Stimulated activated memory B cell treated with anti-CD40 and anti-IgM and Interleukin-4, amounts not matched to agents 10 μg/mL and 1 μg/mL and 100 μg/mL, for 72 hours (primary cell): Measurements from ENCODE around the gene ASH1L.

ENCODE experiments used
- ATAC-seq: fragments of 150-1000 bp; cut with Tn5 transposase; 2 replicates; pipeline ENCODE4 v1.10.0; 2021
- H3K27ac Mint-ChIP-seq: one replicate; pipeline ENCODE4 v1.8.0; 2022; ENCODE audit warnings: mild to moderate bottlenecking, mixed read lengths
- H3K27me3 Mint-ChIP-seq: one replicate; pipeline ENCODE4 v1.8.0; 2022; ENCODE audit warnings: mixed read lengths
- H3K36me3 Mint-ChIP-seq: one replicate; pipeline ENCODE4 v1.8.0; 2022; ENCODE audit warnings: mixed read lengths
- H3K4me1 Mint-ChIP-seq: one replicate; pipeline ENCODE4 v1.8.0; 2022; ENCODE audit warnings: mixed read lengths
- H3K4me3 Mint-ChIP-seq: one replicate; pipeline ENCODE4 v1.8.0; 2022; ENCODE audit warnings: mild to moderate bottlenecking, moderate library complexity, mixed read lengths
- H3K9me3 Mint-ChIP-seq: one replicate; pipeline ENCODE4 v1.8.0; 2022; ENCODE audit warnings: mixed read lengths

ASH1L gene

DNA sequence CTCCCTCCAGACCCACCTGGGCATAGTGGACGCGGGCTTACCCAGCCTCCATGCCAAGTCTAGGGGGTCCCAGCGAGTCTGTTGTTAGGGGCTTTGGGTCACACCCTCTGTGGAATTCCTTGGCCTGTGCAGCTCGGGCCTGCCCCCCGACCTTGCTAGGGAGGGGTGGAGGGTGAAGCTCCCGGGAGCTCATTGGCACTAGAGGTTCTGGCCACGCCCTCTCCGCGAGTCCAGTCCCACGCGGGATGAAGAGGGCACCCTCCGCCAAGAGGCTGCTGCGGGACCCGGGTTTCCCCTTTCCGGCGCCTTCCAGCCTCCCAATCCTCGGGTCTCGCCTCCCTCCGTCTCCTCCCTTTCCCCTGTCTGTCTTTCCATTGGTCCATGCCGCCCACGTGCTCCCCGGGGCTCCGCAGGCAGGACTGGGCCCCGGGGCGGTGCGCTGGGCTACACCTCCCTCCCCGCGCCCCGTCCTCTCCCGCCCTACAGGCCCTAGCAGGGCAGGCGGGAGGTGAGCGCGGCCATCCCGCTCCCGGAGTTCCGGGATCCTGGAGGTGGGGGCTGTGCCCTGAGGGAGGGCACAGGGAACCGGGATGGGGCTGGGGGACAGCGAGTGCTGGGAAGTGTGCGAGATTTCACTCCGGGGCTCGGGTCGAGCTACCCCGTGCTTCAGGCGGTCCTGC lies 238.4 kb downstream of the ASH1L start:
- Mint-ChIP-seq H3K9me3 (no peaks in the 10 kb centered on the region), H3K4me1 (peaks cover 46% of the 10 kb centered on the region), H3K27ac (peak overlapping the region; percentile 79), H3K36me3 (peaks cover 21% of the 10 kb centered on the region), H3K27me3 (no peaks in the 10 kb centered on the region), H3K4me3 (peak overlapping the region; percentile 84)
- peak; percentile 88 for ATAC-seq

DNA sequence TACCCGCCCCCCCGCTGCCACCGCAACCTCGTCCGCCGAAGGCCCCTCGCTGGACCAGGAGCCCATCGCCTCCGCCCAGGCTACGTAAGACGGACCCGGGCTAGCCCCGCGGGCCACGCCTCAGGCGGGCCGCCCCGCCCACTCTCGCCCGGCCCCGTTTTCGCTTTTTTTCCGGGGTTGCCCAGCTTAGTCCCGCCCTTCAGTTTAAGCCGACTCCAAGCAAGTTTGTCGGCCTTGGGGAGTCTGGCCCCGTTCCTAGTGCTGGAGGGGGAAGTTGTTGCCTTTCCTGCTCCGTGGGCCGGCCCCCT lies 238.9 kb downstream of the ASH1L start:
- peaks cover 26% of the 10 kb centered on the region for H3K36me3 Mint-ChIP-seq
- peaks cover 51% of the 10 kb centered on the region for H3K4me1 Mint-ChIP-seq
- peak; percentile 80 for ATAC-seq
- no peaks in the 10 kb centered on the region for H3K27me3 Mint-ChIP-seq
- peak overlapping the region; percentile 79 for H3K27ac Mint-ChIP-seq
- H3K9me3 Mint-ChIP-seq = no peaks in the 10 kb centered on the region
- H3K4me3 Mint-ChIP-seq = peak overlapping the region; percentile 84

DNA sequence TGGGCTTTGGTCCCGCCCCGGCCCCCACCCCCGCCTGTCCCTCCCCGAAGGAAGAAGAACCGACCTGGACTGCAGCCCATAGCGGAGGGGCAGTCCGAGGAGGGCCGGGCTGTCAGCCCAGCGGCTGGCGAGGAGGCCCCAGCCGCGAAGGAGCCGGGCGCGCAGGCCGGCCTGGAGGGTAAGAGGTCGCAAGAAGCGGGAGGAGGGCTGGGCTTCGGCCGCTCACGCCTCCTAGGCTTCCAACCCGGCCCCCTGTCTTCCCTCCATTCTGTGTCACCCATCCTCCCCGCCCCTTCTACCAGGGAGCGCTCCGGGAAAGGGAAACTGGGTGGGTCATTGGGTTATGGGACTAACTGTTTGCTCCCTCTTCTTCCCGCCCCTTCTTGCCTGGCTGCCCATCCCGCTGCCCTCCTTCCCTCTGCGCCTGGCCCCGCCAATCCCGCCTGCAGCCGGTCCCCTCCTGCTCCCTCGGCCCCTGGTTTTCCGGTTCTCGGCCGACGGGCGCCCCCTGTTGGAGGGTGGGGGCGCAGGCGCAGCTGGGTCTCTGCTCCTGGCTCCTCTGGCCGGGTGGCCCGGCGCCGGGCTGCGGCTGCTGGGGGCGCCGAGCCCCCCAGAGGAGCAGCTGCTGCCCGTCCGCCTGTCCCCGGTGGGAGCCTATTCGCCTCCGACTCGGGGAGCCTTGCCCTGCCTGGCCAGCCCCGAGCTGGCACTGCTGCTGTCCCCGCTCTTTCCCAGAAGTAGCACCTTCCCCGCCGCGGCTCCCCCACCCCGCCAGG lies 239.5 kb downstream of the ASH1L start:
- H3K36me3 Mint-ChIP-seq = peaks cover 30% of the 10 kb centered on the region
- peaks cover 51% of the 10 kb centered on the region for H3K4me1 Mint-ChIP-seq
- H3K9me3 Mint-ChIP-seq = no peaks in the 10 kb centered on the region
- peak overlapping the region; percentile 79 for H3K27ac Mint-ChIP-seq
- no peaks in the 10 kb centered on the region for H3K27me3 Mint-ChIP-seq
- peak overlapping the region; percentile 84 for H3K4me3 Mint-ChIP-seq
- peak; percentile 76 for ATAC-seq

DNA sequence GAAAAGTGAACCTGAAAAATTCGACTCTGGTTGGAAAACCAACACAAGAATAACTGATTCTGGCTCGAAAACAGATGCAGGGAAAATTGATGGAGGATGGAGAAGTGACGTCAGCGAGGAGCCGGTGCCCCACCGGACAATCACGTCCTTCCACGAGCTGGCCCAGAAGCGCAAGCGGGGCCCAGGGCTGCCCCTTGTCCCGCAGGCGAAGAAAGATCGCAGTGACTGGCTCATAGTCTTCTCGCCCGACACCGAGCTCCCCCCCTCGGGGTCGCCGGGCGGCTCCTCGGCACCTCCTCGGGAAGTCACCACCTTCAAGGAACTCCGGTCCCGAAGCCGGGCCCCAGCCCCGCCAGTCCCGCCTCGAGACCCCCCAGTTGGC lies 240.0 kb downstream of the ASH1L start:
- peak overlapping the region; percentile 56 for H3K4me3 Mint-ChIP-seq
- H3K27ac Mint-ChIP-seq = no peak overlapping the region
- no peaks in the 10 kb centered on the region for H3K27me3 Mint-ChIP-seq
- no peak for ATAC-seq
- peaks cover 30% of the 10 kb centered on the region for H3K36me3 Mint-ChIP-seq
- peaks cover 51% of the 10 kb centered on the region for H3K4me1 Mint-ChIP-seq
- H3K9me3 Mint-ChIP-seq = no peaks in the 10 kb centered on the region

DNA sequence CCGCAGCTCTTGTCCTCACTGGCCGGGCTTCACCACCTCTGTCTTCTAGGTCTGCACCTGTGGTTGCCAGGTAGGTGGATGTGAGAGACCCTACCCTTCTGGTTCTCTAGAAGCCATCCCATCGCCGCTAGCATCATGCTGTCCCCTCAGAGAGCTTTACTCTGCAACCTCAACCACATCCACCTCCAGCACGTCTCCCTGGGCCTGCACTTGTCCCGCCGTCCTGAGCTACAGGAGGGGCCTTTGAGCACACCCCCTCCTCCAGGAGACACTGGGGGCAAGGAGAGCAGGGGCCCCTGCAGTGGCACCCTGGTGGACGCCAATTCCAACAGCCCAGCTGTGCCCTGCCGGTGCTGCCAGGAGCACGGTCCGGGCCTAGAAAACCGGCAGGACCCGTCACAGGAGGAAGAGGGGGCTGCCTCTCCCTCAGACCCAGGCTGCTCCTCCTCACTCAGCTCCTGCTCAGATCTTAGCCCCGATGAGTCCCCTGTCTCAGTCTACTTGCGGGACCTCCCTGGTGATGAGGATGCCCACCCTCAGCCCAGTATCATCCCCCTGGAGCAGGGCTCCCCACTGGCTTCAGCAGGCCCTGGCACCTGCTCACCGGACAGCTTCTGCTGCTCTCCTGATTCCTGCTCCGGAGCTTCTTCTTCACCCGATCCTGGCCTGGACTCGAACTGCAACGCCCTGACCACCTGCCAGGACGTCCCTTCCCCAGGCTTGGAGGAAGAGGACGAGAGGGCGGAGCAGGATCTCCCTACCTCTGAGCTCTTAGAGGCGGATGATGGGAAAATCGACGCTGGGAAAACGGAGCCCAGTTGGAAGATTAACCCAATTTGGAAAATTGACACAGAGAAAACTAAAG lies 240.7 kb downstream of the ASH1L start:
- no peak overlapping the region for H3K27ac Mint-ChIP-seq
- ATAC-seq = no peak
- no peaks in the 10 kb centered on the region for H3K9me3 Mint-ChIP-seq
- peak overlapping the region; percentile 56 for H3K4me3 Mint-ChIP-seq
- H3K4me1 Mint-ChIP-seq = peaks cover 52% of the 10 kb centered on the region
- peaks cover 30% of the 10 kb centered on the region for H3K36me3 Mint-ChIP-seq
- no peaks in the 10 kb centered on the region for H3K27me3 Mint-ChIP-seq

DNA sequence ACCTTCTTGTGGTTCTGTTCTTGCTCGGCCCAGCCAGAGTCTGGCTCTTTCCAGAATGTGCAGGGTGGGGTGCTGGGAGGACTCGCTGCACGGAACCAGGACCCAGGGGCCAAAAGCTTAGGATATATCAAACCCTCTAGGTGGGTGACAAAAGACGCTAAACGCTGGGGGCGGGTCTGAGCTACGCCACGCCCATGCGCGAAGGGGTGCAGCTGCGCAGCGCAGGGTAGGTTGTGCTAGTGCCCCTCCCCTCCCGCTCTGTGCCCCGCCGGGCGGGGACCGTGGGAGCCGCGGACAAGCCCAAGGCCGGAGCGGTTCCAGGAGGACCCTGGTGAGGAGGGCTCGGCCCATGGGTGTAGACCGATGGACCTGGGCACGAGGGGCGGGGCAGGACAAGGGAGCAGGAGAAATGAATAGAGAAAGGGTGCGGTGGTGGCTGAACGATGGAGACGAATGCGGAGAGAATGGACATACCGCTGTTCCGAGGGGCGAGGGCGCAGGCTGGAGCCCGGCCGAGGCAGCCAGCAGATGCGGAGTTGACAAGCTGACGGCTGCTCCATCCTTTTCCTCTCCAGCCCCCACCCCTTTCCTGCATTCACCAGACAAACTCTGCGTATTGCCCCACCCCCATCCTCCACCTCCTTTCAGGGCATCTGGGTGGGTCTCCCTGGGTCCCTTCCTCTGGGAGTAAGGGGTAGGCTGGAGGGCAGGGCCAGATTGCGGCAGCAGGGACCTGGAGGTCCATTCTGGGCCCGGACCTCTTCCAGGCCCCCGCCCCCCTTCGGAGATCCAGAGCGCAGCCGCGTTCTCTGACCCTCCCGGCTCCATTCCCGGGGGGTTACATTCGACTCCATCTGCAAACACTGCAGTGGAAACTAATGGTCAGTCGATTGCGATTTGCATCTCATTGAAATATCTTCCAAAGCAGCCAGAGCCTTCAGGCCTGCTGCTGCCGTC lies 241.7 kb downstream of the ASH1L start, which contains the start of gene RUSC1:
TSS of gene RUSC1 (plus strand) at position 234 of the 957 bp plus-strand sequence. CDS start 880 bp downstream, outside the sequence.
- H3K4me1 Mint-ChIP-seq = peaks cover 54% of the 10 kb centered on the region
- no peaks in the 10 kb centered on the region for H3K27me3 Mint-ChIP-seq
- no peaks in the 10 kb centered on the region for H3K9me3 Mint-ChIP-seq
- H3K27ac Mint-ChIP-seq = no peak within 1 kb of the TSS
- ATAC-seq = no peak
- peaks cover 30% of the 10 kb centered on the region for H3K36me3 Mint-ChIP-seq
- H3K4me3 Mint-ChIP-seq = peak within 1 kb of the TSS; percentile 45

DNA sequence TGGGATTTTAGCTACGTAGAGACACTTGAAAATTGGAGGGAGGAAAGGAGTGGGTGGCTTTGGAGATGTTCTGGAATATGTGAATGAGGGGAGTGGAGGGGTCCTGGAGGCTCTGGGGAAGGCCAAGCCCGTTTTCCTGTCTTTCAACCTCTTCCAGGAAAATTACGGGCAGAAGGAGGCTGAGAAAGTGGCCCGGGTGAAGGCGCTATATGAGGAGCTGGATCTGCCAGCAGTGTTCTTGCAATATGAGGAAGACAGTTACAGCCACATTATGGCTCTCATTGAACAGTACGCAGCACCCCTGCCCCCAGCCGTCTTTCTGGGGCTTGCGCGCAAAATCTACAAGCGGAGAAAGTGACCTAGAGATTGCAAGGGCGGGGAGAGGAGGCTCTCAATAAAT lies 242.4 kb downstream of the ASH1L start:
- H3K27ac Mint-ChIP-seq = no peak overlapping the region
- H3K9me3 Mint-ChIP-seq = no peaks in the 10 kb centered on the region
- H3K27me3 Mint-ChIP-seq = no peaks in the 10 kb centered on the region
- H3K4me3 Mint-ChIP-seq = peak overlapping the region; percentile 45
- no peak for ATAC-seq
- H3K36me3 Mint-ChIP-seq = peaks cover 30% of the 10 kb centered on the region
- peaks cover 52% of the 10 kb centered on the region for H3K4me1 Mint-ChIP-seq

DNA sequence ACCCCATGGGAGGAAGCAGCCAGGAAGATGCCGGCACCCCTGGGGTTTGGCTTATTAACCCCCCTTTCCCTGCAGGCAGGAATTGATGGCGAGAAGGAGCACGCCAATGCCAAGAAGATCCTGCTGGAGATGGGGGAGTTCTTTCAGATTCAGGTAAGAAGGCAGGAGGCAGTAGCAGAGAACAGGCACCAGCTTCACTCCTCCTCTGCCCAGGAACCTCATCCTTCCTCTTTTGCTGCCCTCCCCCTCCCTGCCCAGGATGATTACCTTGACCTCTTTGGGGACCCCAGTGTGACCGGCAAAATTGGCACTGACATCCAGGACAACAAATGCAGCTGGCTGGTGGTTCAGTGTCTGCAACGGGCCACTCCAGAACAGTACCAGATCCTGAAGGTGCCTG lies 243.1 kb downstream of the ASH1L start:
- H3K27ac Mint-ChIP-seq = no peak overlapping the region
- H3K9me3 Mint-ChIP-seq = no peaks in the 10 kb centered on the region
- no peaks in the 10 kb centered on the region for H3K27me3 Mint-ChIP-seq
- no peak for ATAC-seq
- H3K36me3 Mint-ChIP-seq = peaks cover 30% of the 10 kb centered on the region
- peaks cover 46% of the 10 kb centered on the region for H3K4me1 Mint-ChIP-seq
- no peak overlapping the region for H3K4me3 Mint-ChIP-seq

DNA sequence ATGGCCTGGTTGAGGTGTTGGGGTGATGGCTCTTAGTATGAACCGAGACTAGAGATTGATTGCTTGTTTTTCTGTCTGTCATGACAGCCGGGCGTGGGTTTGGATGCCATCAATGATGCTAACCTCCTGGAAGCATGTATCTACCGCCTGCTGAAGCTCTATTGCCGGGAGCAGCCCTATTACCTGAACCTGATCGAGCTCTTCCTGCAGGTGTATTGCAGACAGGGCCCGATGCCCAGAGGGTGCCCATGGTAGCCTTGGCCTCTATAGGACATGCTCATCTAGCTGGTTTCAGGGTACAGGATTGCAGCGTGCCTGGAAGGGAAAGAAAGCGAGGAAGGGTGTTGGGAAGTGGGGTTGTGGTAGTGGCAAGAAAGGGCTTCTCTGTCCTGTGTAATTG lies 244.5 kb downstream of the ASH1L start:
- peaks cover 52% of the 10 kb centered on the region for H3K4me1 Mint-ChIP-seq
- peaks cover 37% of the 10 kb centered on the region for H3K36me3 Mint-ChIP-seq
- ATAC-seq = no peak
- H3K27ac Mint-ChIP-seq = no peak overlapping the region
- H3K4me3 Mint-ChIP-seq = no peak overlapping the region
- H3K27me3 Mint-ChIP-seq = no peaks in the 10 kb centered on the region
- no peaks in the 10 kb centered on the region for H3K9me3 Mint-ChIP-seq

DNA sequence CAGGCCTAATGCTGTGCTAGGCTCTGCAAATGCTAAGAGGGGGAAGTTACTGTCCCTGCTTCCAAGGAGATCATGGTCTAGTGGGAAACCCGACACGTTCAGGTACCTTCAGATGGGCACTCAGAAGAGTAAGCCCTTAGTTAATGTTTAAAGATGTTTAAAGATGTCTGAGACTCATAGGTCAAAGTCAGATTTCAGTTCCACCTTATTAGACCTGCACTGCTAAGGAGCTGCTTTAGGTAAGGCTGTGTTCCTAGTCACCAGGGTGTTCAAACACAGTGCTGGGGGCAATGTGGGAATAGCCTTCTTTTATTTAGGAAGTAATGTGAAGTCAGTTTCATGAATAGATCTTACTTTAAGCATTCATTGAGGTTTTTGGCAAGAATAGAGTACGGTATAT lies 245.7 kb downstream of the ASH1L start:
- no peak overlapping the region for H3K4me3 Mint-ChIP-seq
- peaks cover 47% of the 10 kb centered on the region for H3K36me3 Mint-ChIP-seq

DNA sequence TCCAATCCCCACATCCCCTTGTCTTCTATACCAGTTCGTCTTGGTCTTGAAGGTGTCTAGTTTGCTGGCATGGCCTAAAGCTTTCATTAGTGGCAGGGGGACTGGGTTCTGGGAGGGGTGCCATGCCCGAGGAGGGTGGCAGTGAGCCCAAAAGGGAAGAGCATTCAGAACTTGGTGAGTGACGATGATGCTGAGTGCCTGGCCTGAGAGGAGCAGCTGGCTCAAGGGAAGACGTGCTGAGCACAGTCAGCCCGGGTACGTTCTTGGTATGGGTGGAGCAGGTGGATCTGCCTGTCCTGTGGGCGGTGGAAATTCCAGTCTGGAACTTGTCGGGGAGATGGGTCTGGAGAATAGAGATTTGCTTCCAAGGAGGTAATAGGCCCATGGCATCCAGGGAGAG lies 249.3 kb downstream of the ASH1L start:
- Mint-ChIP-seq H3K27ac (no peak overlapping the region), H3K4me3 (no peak overlapping the region), H3K36me3 (peaks cover 40% of the 10 kb centered on the region), H3K4me1 (peaks cover 49% of the 10 kb centered on the region), H3K27me3 (no peaks in the 10 kb centered on the region), H3K9me3 (no peaks in the 10 kb centered on the region)
- ATAC-seq = no peak

More for the DNA sequence above, 245.7 kb downstream of the ASH1L start:
- no peak for ATAC-seq
- Mint-ChIP-seq H3K9me3 (no peaks in the 10 kb centered on the region), H3K4me1 (peaks cover 53% of the 10 kb centered on the region), H3K27ac (no peak overlapping the region), H3K27me3 (no peaks in the 10 kb centered on the region)

DNA sequence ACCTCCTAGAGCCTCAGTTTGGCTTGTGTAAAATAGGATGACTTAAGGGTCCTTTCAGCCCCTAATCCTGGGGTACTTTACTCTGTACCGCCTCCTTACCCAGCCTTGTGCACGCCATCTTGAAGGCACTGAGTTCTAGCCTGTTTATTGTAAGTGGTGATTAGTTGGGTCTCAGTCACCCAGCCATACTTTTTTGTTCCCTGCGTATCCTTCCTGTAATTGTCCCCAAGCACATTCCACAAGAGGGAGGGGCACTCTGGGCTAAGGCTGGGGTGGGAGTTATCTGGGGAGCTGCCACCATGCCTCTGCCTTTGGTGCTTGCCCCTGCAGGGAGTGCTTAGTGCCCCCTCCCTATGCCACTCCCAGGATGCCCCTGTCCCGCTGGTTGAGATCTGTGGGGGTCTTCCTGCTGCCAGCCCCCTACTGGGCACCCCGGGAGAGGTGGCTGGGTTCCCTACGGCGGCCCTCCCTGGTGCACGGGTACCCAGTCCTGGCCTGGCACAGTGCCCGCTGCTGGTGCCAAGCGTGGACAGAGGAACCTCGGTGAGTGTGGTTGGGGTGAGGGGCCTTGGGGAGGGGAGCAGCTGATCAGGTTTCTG lies 253.1 kb downstream of the ASH1L start:
- no peaks in the 10 kb centered on the region for H3K9me3 Mint-ChIP-seq
- peak overlapping the region; percentile 95 for H3K4me3 Mint-ChIP-seq
- peaks cover 42% of the 10 kb centered on the region for H3K4me1 Mint-ChIP-seq
- H3K36me3 Mint-ChIP-seq = peaks cover 35% of the 10 kb centered on the region
- peak overlapping the region; percentile 96 for H3K27ac Mint-ChIP-seq
- no peak for ATAC-seq
- no peaks in the 10 kb centered on the region for H3K27me3 Mint-ChIP-seq

DNA sequence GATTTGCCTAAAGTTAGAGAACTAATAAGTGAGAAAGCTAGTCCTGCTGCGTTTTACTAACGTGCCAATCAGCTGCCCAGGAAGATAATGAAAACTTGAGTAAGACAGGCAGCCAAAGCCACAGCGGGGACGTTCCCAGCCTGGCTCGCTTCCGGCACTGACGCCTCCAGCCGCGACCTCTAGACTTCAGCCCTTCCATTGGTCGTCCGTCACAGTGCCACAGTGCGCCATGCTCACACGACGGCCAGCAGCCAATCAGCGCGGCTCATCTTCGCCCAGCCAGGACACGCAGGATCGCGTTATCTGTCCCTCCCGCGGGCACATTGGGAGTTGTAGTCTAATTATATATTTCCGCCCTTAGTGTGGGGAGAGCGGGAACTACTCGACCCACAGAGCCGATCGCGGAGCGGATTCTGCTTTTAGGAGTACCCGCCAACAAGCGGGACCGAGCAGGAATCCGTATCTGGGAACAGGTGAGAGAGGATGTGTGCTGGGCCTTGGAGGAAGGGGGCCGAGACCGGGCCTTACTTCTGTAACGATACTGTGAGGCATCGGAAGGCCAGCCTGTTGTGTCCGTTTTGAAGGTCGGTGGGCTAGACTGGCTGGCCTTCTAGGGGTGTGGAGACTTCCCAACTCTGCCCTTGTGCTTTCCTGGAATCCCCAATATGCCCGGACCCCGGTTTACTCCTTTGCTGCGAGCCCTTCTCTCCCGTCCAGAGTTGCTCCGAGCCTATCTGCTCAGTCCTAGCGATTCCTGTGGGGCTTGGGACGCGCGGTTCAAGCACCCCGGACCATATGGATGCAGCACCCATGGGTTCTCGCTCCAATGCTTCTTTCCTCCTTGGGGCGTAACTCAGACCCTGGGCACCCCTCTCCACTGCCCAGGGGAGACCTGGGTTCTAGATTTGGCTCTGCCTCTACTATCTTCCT lies 253.8 kb downstream of the ASH1L start, which contains the start of gene FDPS:
TSS of gene FDPS (plus strand) at position 374 of the 930 bp plus-strand sequence. CDS start 924 bp downstream, outside the sequence.
- peak within 1 kb of the TSS; percentile 95 for H3K4me3 Mint-ChIP-seq
- H3K4me1 Mint-ChIP-seq = peaks cover 42% of the 10 kb centered on the region
- H3K36me3 Mint-ChIP-seq = peaks cover 35% of the 10 kb centered on the region
- no peaks in the 10 kb centered on the region for H3K27me3 Mint-ChIP-seq
- H3K27ac Mint-ChIP-seq = peak within 1 kb of the TSS; percentile 96
- ATAC-seq = peak; percentile 100
- H3K9me3 Mint-ChIP-seq = no peaks in the 10 kb centered on the region
